H1 (cell line): Measurements from ENCODE around the gene ALK.

Source experiments
- BRCA1 ChIP-seq: IDR thresholded peaks from 2 replicates; pipeline ENCODE4 v1.6.1; 2012; ENCODE audit warnings: low read depth, low read length, improper control_type of control experiment
- CHD1 ChIP-seq: IDR thresholded peaks from 2 replicates; pipeline ENCODE4 v1.6.1; 2012; ENCODE audit warnings: low read depth, low read length, improper control_type of control experiment
- CTCF ChIP-seq, 3 experiments: IDR thresholded peaks; 1 replicate in 2 of 3; 2 replicates in 1 of 3; pipeline versions ENCODE4 v1.5.1 to v1.6.1; 2011; ENCODE audit warnings: low read length in 3 of 3, mild to moderate bottlenecking in 3 of 3, inconsistent platforms in 2 of 3, low read depth in 1 of 3, moderate library complexity in 1 of 3; ENCODE audit not compliant: insufficient read depth in 1 of 3; ENCODE audit errors: control extremely low read depth in 1 of 3
- EGR1 ChIP-seq: IDR thresholded peaks from 2 replicates; pipeline ENCODE4 v1.6.1; 2011; ENCODE audit warnings: low read depth, low read length, borderline replicate concordance
- EP300 ChIP-seq, 2 experiments: IDR thresholded peaks; 1 replicate in 1 of 2; 2 replicates in 1 of 2; pipeline ENCODE4 v1.6.1; 2011 to 2012; ENCODE audit warnings: low read depth in 2 of 2, low read length in 2 of 2, mild to moderate bottlenecking in 2 of 2, borderline replicate concordance in 1 of 2, inconsistent platforms in 1 of 2, moderate library complexity in 1 of 2
- FOSL1 ChIP-seq: IDR thresholded peaks from 2 replicates; pipeline ENCODE4 v1.6.1; 2011; ENCODE audit warnings: mild to moderate bottlenecking, low read depth, low read length, moderate library complexity; ENCODE audit not compliant: insufficient read depth
- JUND ChIP-seq: IDR thresholded peaks from 2 replicates; pipeline ENCODE4 v1.6.1; 2011; ENCODE audit warnings: mild to moderate bottlenecking, improper control_type of control experiment, low read length
- POLR2A ChIP-seq, 2 experiments: IDR thresholded peaks; 1 replicate in 1 of 2; 2 replicates in 1 of 2; pipeline ENCODE4 v1.6.1; 2011; ENCODE audit warnings: low read depth in 2 of 2, low read length in 2 of 2, mild to moderate bottlenecking in 2 of 2; ENCODE audit errors: control extremely low read depth in 1 of 2
- RAD21 ChIP-seq, 2 experiments: IDR thresholded peaks in 1 of 2; conservative IDR thresholded peaks in 1 of 2; 2 replicates each; pipeline ENCODE4 v1.6.1; 2011; ENCODE audit warnings: low read depth in 2 of 2, low read length in 2 of 2, improper control_type of control experiment in 1 of 2, inconsistent platforms in 1 of 2, mild to moderate bottlenecking in 1 of 2, moderate library complexity in 1 of 2
- SP2 ChIP-seq: IDR thresholded peaks from 2 replicates; pipeline ENCODE4 v1.6.1; 2012; ENCODE audit warnings: mild to moderate bottlenecking, low read length, inconsistent platforms
- SRF ChIP-seq: IDR thresholded peaks from 2 replicates; pipeline ENCODE4 v1.6.1; 2011; ENCODE audit warnings: mild to moderate bottlenecking, low read depth, low read length, moderate library complexity
- TBP ChIP-seq: IDR thresholded peaks from 2 replicates; pipeline ENCODE4 v1.6.1; 2011; ENCODE audit warnings: low read depth, low read length, improper control_type of control experiment
- TEAD4 ChIP-seq: IDR thresholded peaks from 2 replicates; pipeline ENCODE4 v1.6.1; 2012; ENCODE audit warnings: low read depth, low read length, inconsistent platforms, mixed read lengths
- YY1 ChIP-seq: IDR thresholded peaks from 2 replicates; pipeline ENCODE4 v1.6.1; 2011; ENCODE audit warnings: low read depth, mild to moderate bottlenecking, low read length

- no peak for TF ChIP-seq SRF
- TF ChIP-seq CTCF (IDR thresholded peaks at IDR 0.05; ENCODE audit: control extremely low read depth in 1 of 3, insufficient read depth in 1 of 3, low read depth in 1 of 3, low read length in 3 of 3) = no peak
- no peak for TF ChIP-seq EP300 (IDR thresholded peaks at IDR 0.05; ENCODE audit: borderline replicate concordance in 1 of 2, low read depth in 2 of 2, low read length in 2 of 2)
- no peak for TF ChIP-seq EGR1
- TF ChIP-seq JUND = no peak
- TF ChIP-seq RAD21 (IDR thresholded peaks at IDR 0.05 in 1 of 2, conservative IDR thresholded peaks at IDR 0.05 in 1 of 2; ENCODE audit: low read depth in 2 of 2, low read length in 2 of 2) = no peak
- TF ChIP-seq POLR2A (IDR thresholded peaks at IDR 0.05; ENCODE audit: control extremely low read depth in 1 of 2, low read depth in 2 of 2, low read length in 2 of 2) = no peak
- no peak for TF ChIP-seq YY1
- TF ChIP-seq TEAD4 = no peak
- TF ChIP-seq BRCA1 = no peak
- TF ChIP-seq SP2 = no peak
- no peak for TF ChIP-seq TBP
- TF ChIP-seq FOSL1 = no peak
- TF ChIP-seq CHD1 = no peak
Observed at GRCh38 chr2:29502460-29502911, 418.9 kb downstream of the ALK start.
